NB4 (cell line): Measurements from ENCODE around the gene DHX15.

ENCODE experiments used
- POLR2A ChIP-seq: IDR thresholded peaks from 2 replicates; pipeline ENCODE4 v1.6.1; 2011; ENCODE audit warnings: mild to moderate bottlenecking; ENCODE audit not compliant: insufficient read length; ENCODE audit errors: extremely low read depth
- TF ChIP-seq, protein P1 (sequence below): IDR thresholded peaks from 2 replicates; pipeline ENCODE4 v1.6.1; 2011; ENCODE audit warnings: low read depth, low read length
- TF ChIP-seq, protein P2 (sequence below): IDR thresholded peaks from one replicate; pipeline ENCODE4 v1.5.1; 2012; ENCODE audit warnings: low read depth, low read length

DNA sequence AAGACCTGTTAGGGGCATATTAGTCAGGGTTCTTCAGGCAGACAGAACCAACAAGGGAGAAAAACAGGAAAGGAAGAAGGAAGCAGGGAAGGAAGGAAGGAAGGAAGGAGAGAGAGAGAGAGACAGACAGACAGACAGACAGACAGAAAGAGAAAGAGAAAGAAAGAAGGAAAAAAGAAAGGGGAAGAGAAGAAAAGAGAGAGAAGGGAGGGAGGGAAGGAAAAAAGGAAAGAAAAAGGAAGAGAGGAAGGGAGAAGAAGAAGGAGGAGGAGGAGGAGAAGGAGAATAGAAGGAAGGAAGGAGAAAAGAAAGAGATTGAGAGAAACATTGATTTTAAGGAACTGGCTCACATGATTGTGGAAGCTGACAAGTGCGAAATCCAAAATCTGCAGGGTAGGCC, 89.0 kb downstream of the DHX15 start:
- TF ChIP-seq, protein P1, sequence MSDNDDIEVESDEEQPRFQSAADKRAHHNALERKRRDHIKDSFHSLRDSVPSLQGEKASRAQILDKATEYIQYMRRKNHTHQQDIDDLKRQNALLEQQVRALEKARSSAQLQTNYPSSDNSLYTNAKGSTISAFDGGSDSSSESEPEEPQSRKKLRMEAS = no peak
- TF ChIP-seq, protein P2, sequence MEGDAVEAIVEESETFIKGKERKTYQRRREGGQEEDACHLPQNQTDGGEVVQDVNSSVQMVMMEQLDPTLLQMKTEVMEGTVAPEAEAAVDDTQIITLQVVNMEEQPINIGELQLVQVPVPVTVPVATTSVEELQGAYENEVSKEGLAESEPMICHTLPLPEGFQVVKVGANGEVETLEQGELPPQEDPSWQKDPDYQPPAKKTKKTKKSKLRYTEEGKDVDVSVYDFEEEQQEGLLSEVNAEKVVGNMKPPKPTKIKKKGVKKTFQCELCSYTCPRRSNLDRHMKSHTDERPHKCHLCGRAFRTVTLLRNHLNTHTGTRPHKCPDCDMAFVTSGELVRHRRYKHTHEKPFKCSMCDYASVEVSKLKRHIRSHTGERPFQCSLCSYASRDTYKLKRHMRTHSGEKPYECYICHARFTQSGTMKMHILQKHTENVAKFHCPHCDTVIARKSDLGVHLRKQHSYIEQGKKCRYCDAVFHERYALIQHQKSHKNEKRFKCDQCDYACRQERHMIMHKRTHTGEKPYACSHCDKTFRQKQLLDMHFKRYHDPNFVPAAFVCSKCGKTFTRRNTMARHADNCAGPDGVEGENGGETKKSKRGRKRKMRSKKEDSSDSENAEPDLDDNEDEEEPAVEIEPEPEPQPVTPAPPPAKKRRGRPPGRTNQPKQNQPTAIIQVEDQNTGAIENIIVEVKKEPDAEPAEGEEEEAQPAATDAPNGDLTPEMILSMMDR = no peak
- no peak for TF ChIP-seq POLR2A
